ENCODE measurements around the gene TMED3.

DNA sequence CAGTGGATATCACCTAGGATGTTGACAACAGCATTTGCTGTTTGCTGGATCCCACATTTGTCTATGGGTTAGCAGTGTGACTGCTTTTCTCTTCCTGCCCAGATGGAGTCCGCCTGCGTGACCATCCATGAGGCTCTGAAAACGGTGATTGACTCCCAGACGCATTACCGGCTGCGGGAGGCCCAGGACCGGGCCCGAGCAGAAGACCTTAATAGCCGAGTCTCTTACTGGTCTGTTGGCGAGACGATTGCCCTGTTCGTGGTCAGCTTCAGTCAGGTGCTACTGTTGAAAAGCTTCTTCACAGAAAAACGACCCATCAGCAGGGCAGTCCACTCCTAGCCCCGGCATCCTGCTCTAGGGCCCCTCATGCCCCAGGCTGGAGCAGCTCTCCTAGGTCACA, 11.0 kb downstream of the TMED3 start:
- TF ChIP-seq POLR2A (IDR thresholded peaks at IDR 0.05; ENCODE audit: low read length) (no peak), GATA1 (IDR thresholded peaks at IDR 0.05; ENCODE audit: low read depth, low read length) (no peak)
